ENCODE results near the gene BMERB1.
A peak's percentile ranks its signal among the peaks of the same experiment; 100 is the strongest.
"Not testable (repeated sequence)": the region's sequence is repeated elsewhere in the genome, so short reads cannot be mapped to it uniquely, and the experiment has no call there.

Gene BMERB1

DNA sequence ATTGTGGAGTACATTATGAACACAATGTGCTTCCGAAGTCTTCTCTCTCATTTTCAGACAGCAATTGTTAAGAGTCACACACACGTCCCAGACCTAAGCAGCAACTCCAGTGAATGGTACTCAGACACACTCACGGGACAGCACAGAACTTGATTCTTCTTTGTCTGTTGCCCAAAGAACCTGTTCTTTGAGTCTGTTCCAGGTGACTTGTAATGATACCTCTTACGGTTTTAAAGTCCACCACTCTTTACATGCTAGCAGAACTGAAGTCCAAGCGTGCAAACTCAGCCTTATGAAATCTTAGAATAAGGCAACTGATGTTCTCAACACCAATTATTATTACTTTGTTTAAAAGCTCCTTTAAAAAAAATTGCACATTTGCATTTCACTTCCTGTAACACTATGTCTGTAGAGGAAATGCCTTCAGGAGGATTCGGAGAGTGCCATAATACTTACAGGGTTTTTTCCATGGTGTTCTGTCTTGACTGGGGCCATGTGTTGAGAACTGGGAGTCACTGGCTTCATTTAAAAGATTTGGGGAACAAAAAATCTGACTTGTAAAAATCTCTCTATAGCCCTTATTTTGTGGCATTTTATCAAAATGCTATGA, 160.4 kb downstream of the BMERB1 start:
- DNase-seq (ENCODE audit: low read depth), result no peak

DNA sequence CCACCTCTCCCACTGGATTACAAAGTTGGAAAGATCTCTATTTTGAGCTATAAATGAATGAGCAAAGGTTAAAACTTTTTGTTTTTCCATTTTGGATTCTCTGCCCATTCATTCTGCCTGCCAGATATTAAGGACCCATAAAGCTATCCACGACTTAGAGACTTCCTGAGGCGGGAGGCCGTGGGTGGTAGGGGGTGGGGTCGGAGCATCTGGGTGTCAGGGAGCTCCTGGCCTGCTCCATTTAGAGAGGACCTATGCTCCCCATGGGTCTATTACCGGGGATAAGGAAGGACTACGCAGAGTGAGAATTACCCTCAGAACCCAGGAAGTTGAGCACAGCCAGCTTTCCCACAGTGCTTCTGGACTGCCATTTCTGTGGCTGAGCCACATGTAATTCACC, 162.7 kb downstream of the BMERB1 start:
- DNase-seq (ENCODE audit: low read depth), result no peak

DNA sequence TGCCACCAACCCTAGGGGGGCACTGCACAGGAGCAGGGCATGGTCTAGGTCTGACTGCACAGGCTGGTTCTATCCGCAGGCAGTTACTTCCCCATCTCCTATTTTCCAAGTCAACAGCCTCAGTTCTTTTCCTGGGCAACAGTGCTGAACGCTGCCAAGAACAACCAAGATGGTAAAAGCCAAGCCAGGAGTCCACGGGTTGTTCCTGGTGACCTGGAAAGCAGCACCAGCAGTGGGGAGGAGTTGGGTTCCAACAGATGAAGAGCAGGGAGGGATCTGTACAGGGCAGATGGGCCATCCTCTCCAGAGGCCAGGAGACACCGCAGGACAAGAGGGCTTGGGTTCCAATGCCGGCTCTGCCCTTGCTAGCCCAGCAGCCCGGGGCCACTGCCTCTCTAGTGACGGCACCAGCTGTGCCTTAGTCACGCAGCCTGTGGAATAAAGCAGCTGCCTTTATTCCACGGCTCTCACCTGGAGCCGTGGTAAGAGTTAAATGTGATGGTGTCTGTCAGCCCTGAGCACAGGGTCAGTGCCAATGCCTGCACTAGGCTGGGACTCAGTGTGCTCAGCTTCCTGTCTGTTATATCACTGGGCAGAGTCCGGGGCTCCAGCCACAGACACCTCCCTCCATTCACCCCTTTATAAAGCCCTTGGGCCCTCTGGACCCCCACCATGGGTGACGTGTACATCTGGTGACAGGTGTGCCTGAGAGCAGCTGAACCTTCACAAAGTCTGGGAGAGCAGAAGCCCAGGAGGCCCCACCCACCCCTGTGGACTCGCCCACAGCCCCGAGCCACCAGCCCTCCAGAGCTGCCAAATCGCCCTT, 163.6 kb downstream of the BMERB1 start:
- DNase-seq (ENCODE audit: low read depth), result no peak

DNA sequence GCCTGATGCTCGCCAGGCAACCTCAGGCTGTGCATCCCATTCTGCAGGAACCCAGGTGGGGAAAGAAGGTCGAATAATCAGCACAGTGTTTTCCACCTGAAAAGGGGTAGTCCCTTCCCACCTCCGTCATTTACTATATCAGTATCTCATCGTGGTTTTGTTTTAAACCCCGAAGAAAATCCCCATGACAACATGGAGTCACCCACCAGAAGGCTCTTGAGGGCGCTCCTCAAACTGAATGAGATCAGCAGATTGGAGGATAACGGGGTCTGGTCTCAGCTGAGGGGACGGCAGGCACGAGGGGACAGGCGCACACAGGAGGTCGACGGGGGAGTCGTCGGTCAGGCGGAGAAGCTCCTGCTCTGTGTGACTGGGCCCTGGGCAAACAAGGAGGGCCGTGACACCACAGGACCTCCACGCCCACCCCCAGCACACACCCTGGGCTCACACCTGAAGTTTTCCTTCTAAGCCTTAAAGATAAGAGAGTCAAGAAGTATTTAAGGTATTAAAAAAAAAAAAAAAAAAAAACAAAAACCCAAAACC, 164.3 kb downstream of the BMERB1 start:
- no peak for DNase-seq (ENCODE audit: low read depth)

DNA sequence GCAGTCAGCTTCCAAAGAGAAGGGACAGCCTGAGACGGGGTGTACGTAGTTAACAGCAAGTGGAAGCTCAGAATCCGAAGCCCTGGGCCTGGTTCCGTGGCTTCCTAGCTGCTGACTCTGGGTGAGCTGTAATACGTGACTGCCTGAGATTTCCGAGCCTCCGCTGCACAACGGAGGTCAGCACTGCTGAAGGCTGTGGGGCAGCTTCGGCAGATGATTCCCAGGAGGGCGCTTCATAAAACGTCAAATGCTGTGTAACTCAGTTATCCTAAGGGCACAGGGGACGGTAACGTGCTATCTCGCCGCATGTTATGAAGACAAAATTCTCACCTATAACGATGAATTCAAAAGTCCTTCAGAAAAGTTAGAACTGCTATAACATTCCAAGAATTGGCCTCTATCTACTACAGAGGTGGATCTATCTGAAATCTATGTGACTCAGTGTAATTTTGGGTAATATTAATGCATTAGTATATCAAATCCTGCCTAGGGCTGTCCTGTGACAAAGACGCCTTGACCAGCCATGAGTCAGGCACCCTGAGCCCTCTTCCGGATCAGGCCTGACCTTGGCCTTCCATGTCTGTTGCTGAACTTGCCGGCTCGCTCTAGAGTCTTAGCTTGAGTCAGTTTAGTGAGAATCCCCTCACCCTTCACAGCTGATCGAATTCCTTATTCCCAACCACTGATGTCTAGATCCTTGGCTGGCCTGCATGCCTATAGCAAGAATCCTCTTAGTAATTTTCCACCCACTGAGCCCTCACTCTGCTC, 165.1 kb downstream of the BMERB1 start:
- DNase-seq (ENCODE audit: low read depth), result peak; percentile 17

DNA sequence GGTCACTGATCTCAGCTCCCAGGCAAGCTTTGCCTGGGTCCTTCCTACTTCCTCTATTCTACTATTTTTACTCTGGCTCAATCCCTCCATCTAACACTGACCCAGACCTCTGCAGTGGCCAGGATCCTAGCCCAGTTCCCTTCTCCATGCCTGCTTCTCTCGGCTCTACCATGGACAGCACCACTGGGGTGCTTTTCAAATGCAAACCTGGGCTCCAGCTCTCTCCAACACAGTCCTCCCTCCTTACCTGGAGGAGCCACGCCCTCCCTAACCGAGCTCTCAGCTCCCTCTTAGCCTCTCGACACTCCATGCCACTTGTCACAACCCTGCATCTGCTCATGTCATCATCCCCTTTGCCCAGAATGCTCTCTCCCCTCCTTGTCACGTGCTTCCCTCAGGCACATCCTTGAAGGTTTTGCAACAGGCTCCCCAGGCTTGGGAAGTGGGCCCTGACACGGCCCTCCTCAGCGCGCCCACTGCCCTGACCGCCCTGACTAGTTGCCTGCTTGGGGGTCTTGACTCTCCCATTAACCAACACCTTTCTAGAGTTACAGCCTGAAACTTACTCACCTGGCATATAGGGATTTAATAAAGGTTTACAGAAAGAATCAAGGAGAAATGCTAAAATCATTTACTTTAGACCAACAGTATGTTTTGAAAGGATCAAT, 167.0 kb downstream of the BMERB1 start:
- no peak for DNase-seq (ENCODE audit: low read depth)

DNA sequence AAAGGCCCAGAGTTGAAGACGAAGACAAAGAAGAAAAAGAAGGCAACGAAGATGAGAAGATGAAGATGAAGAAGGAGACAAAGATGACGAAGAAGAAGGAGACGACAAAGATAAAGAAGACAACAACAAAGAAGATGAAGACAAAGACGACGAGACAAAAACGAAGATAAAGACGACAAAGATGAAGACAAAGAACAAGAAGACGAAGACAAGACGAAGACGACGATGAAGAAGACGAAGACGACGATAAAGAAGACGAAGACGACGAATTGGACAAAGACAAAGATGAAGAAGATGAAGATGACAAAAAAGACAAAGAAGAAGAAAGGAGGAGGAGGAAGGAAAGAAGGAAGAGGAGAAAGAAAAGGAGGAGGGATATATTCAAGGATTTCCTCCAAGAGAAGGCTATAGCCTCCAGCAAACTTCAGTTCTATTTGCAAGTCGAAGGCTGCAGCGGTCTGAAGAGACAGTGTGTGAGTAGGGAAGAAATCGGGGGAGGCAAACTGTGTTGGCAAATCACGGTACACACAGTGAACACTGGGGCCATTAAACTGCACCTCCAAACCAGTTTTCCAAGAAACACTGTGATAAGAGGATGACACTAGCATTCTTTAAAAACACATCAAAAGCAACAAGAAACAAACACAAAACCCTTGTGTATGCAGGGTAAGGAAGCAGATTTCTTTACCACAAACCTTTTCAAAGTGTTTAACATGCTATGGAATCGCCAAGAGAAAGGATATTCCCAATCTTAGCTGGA, 168.1 kb downstream of the BMERB1 start:
- no peak for DNase-seq (ENCODE audit: low read depth)

DNA sequence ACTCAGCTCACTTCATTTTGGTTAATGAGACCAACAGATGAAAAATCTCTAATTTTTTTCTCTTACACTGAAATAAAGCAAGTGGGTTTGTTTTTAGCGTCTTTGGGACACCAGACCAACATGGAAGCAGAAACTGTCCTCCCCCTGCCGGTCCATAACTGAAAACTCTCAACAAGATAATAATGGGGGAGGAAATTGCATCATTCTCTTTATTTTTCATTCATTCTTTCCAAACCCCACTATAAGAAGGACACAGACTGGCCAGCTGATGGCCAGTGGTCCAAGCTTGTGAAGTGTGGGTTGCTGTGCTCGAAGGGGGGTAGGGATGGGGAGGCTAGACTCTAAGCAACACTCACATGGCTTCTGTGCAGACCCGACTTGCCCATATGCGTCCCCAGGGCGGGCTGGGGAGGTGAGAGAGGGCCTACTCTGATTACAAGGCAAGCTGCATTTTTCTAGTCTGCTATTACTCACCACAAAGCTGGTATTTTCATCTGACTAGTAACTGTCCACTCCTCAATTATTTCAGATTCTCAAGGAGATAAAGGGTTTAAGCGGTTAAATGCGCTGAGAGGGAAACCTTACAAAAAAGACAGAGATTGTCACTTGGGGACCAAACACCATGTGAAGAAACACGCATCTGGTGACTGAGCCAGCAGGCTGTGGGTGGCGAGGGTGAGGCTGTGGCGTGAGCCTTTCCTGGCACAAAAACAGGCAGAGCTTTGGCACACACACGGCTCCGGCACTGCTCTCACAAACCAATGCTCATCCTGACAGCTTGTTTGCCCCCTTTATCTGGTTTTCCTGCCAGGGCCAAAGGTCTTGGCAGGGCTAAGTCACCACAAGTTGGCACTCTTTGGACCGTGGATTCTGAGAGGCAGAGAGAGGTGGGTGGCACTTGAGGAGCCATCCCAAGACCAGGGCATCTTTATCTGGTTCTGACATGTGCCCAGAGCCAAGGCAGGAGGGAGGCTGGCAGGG, 170.4 kb downstream of the BMERB1 start:
- peak; percentile 40 for DNase-seq (ENCODE audit: low read depth)

DNA sequence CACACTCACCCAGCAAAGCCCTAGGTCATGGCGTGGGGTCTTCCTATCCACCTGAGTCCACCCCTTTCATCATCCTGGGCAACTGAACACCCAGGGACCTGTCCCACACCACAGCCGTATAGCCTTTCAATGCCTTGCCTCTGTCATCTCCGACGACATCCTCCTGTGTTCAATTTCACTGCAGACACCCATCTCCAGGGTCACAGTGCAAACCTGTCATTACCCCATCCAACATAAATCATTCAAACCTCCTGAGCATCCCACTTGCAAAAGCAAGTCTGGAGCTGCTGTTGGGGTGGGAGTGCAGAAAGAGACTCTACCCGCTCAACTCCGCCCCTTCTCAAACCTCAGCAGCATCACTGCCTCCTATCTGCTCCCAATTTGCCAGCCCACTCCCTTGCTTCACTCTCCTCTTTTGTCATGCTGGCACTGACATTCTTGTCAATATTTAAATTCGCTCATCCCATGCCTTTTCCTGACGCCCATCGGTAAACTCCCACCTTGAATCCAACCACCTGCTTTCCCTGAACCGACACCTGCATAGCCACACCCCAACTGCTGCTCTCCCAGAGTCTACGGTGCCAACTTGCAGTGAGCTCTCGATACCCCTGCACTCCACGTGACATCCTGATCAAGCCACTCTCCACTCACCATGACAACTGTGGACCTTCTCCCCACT, 171.6 kb downstream of the BMERB1 start:
- DNase-seq (ENCODE audit: low read depth), result no peak

DNA sequence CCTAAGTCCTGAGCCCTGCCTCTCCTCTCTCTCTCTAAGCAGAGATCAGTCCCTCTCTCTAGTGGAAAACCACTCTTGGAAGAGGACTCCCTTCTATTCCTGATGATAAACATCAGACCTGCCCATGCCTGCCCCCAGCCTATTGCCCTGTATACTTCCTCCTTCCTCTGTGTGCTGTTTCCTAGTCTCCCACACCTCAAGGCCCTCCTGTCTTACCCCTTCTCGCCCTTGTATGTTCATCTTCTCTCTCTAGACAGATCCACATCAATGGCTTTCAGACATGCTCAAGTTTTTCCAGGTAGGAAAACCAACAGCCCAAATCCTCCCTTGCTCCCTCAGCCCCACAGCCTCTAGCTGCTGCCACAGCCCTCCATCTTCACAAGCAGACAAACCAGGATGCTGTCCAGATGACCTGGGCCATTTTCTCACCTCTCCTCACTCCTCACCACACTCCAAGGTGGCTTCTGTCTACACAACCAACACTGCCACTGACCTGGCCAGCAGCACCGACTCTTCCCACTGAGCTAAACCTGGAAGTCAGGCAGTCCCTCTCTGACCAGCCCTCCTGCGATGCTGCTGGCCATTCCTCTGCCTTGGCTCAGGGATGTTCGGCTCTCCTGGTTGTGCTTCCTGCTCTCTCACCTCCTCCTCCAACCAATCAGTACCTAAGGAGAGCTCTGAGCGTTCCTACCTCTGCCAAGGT, 172.3 kb downstream of the BMERB1 start:
- no peak for DNase-seq (ENCODE audit: low read depth)

DNA sequence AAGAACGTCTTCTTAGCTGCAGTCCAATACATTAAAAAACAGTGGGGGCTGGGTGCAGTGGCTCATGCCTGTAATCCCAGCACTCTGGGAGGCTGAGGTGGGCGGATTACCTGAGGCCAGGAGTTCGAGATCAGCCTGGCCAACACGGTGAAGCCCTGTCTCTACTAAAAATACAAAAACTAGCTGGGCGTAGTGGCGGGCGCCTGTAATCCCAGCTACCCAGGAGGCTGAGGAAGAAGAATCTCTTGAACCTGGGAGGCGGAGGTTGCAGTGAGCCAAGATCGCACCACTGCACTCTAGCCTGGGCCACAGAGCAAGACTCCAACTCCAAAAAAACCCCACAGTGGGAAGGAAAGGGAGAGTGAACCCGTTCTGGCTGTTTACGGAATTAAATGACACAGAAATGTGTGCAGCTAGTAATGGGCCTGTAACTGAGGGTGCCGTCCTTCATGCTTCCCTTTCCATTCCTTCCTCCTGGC, 172.9 kb downstream of the BMERB1 start:
- DNase-seq (ENCODE audit: low read depth), result not testable (repeated sequence)

DNA sequence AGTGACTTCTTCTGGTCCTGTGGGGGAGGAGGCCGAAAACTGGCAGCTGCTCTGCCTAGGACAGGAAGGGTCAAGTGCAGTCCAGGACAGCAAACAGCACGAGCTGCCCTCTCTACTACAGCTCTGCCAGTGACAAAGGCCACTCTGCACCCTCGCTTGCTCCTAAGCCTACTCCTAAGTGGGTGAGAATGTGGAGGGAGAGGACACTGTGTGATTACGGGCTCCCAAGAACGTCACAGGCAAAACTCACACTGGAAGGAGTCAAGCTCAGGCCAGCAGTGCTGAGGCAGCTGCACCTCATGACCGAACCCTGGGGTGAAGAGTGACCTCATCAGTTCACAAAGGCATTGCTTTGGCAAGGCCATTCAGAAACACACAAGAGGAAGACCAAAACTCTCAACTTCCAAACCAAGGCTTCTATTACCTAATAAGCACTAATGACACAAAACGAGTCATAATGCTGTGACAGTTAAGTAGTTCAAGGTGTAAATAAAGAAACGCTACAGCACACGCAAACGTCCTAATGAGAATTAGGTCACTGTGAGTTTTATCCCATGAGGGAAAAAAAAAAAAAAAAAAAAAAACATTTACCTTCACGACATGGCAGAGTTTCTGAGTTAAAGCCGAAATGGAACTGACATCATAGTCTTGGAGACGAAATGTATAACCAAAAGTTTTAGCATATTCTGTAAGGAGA, 173.5 kb downstream of the BMERB1 start:
- peak; percentile 17 for DNase-seq (ENCODE audit: low read depth)

DNA sequence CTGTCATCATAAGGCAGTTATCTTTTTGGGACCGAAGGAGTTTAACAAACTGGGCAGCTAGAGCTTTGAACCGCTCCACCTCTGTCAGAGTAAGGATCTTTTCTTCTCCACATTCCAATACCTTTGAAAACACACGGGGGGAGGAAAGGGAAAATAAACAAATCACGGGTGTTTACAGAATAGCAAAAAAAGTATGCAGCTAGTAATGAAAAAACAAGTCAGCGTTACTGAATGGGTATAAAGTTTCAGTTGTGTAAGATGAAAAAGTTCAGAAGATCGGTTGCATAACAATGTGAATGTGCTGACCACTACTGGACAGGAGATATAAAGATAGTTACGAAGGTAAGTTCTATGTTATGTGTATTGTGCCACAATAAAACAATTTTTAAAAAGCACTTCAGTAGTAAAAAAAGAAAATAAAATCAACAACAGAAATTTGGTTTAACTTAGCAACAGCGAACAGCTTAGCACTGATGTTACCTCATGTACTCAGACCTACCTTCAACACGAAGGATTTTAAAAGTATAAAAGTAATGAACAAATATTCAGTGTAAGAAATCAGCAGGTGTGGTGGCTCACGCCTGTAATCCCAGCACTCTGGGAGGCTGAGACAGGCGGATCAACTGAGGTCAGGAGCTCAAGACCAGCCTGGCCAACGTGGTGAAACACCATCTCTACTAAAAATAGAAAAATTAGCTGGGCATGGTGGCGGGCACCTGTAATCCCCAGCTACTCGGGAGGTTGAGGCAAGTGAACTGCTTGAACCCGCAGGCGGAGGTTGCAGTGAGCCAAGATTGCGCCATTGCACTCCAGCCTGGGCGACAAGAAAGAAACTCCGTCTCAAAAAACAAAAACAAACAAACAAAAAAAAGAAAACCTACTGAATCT, 174.3 kb downstream of the BMERB1 start:
- DNase-seq (ENCODE audit: low read depth), result no peak

DNA sequence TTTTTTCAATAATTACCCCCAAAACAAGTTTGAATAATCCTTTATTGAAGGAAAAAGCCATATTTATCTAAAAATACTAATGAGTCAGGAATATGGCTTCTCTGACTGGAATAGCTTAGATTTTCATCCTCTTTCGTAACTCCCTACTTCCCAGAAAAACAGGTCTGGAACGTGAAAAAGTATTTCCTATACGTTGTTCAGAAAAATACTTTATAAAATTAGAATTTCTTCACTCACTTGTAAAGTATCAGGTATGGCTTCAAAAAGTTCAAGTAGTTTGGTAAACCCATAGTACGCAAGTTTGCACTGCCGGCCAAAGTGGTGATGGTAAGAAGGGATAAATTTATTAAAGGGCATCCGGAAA, 174.9 kb downstream of the BMERB1 start:
- DNase-seq (ENCODE audit: low read depth), result no peak

DNA sequence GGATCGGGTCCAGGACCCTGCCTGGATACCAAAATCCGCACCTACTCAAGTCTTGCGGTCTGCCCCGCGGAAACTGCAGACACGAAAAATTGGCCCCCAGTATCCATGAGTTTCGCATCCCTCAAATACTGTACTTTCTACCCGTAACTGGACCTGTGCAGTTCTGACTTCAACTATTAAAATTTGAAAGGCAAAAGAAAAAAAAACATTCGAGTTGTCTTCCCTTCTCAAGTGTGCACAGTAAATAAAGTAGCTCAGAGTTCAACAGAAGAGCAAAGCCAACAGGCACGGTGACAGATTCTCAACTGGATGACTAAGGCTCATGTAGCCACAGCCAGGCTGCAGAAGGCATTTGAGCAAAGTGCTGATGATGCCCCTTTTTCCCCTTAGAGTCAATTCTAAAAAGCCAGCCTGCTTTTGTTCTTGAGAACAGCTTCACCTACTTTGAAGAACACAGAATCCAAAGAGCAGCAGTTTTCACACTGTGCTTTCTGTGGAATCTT, 176.0 kb downstream of the BMERB1 start:
- DNase-seq (ENCODE audit: low read depth), result peak; percentile 34

DNA sequence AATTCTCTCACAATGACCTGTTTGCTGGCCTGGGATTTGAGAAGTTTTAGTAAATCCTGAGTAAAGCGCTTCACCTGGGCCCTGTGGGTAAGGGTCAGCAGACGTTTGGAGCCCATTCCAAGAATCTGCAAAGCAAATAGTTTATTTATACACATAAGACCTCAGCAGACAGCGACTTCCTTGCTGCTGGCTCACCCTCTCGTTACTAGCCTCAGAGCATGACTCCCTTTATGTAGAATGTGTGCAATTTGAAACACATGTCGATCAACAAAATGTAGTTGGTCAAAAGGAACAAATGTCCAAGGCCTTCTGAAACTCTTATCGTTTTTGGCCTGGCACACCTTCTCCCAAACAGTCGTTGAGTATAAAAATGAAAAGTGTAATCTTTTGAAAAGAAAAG, 177.2 kb downstream of the BMERB1 start:
- peak; percentile 45 for DNase-seq (ENCODE audit: low read depth)

DNA sequence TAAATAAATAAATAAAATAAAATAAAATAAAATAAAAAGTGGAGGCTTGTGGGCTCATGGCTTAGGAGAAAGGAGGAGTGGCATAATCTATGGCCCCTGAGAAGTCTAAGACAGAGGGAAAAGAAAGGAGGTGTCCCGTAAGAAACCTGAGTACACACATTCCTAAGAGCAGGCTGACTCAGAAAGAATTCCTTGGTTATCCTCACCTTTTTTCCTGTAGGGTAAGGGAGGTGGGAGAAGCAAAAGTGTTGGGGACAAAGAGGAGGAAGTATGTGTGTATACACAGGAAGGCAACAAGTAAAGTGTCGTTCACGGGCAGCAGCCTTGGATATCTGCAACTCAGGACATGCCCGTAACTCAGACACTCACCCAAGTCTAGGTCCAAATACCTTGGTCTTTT, 179.3 kb downstream of the BMERB1 start:
- no peak for DNase-seq (ENCODE audit: low read depth)
